Measurements from ENCODE around the gene ADGRA3. TPM values are rescaled to one million over a fixed set of nuclear protein-coding genes. Genes with fewer than 3 reads are reported as not detected.
"Not testable (repeated sequence)": the region's sequence is repeated elsewhere in the genome, so short reads cannot be mapped to it uniquely, and the experiment has no call there.

The ADGRA3 gene
- total and polyA plus RNA-seq, 2 of the 13 experiments (the other 11 are each of a cell fraction or from before 2014, with no cell fraction given), result 32.2 to 40.8 TPM

DNA sequence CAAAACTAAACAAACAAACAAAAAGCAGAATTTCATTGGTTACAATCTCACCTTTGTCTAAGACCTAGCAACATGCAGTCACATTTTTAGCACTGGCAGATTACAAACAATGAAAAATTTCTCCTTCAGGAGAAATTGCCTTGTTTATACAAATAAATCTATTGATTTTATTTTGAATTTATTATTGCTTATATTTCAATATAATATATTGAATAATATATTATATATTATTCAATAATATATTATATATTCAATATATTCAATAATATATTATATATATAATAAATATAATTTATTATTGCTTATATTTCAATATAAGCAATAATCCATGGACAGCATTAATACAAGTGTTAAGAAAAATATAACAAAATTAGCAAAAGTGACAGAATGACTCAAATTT, 131.7 kb downstream of the ADGRA3 start:
- no peaks in the 10 kb centered on the region for H3K79me2 ChIP-seq (ENCODE audit: insufficient read depth, low read length)
- TF ChIP-seq EEA1 (CRISPR knock-in tag; IDR thresholded peaks at IDR 0.05; ENCODE audit: borderline replicate concordance) (no peak), ZBTB7A (CRISPR knock-in tag; IDR thresholded peaks at IDR 0.05) (no peak), NR2F2 (IDR thresholded peaks at IDR 0.05; ENCODE audit: borderline replicate concordance, low read depth) (no peak), ZC3H4 (CRISPR knock-in tag; IDR thresholded peaks at IDR 0.05; ENCODE audit: borderline replicate concordance) (no peak), ESRRA (CRISPR knock-in tag; IDR thresholded peaks at IDR 0.05; ENCODE audit: low read depth) (no peak), GATA4 (IDR thresholded peaks at IDR 0.05; ENCODE audit: borderline replicate concordance, low read depth) (no peak), MLLT10 (CRISPR knock-in tag; IDR thresholded peaks at IDR 0.05) (no peak), ATF2 (CRISPR knock-in tag; IDR thresholded peaks at IDR 0.05) (no peak), MNT (IDR thresholded peaks at IDR 0.05) (no peak), HOXA9 (CRISPR knock-in tag; IDR thresholded peaks at IDR 0.05; ENCODE audit: borderline replicate concordance) (no peak), ATAD3A (CRISPR knock-in tag; IDR thresholded peaks at IDR 0.05) (no peak), DR1 (CRISPR knock-in tag; IDR thresholded peaks at IDR 0.05) (no peak)
- POLR2A ChIA-PET, result no interaction called here
- DNase-seq (ENCODE audit: low spot score) (no peak), ATAC-seq (no peak), FAIRE-seq (no peak)
- H3K27ac ChIP-seq (ENCODE audit: extremely low read length, insufficient read depth, low read length), result no peak overlapping the region
- H3K9me3 ChIP-seq (ENCODE audit: low read length), result no peaks in the 10 kb centered on the region
- no peak overlapping the region for H3K4me2 ChIP-seq (ENCODE audit: low read depth, low read length)
- H2AFZ ChIP-seq (ENCODE audit: low read length), result no peak overlapping the region
- H3K4me1 ChIP-seq (ENCODE audit: insufficient read depth, low read length), result no peaks in the 10 kb centered on the region
- peaks cover 10 to 18% of the 10 kb centered on the region in 2 experiments; a peak in 4 of 5 replicates for H3K36me3 ChIP-seq (replicated peaks in 1 of 2; ENCODE audit: control insufficient read depth in 1 of 2, insufficient read depth in 2 of 2, low read length in 2 of 2)
- no peaks in the 10 kb centered on the region for H4K20me1 ChIP-seq (ENCODE audit: insufficient read depth, low read length)
- intact Hi-C loops (cut with micrococcal nuclease; ENCODE audit: unreplicated experiment), result no loop called here
- H3K4me3 ChIP-seq (replicated peaks in 1 of 3; ENCODE audit: insufficient read depth in 1 of 3, low read depth in 2 of 3, low read length in 3 of 3), result no peak overlapping the region
- H3K9ac ChIP-seq (ENCODE audit: insufficient read depth, low read depth, low read length), result no peak overlapping the region
- BruUV-seq (replicated peaks), result no TSS peak
- no peaks in the 10 kb centered on the region for H3K27me3 ChIP-seq (ENCODE audit: control insufficient read depth in 1 of 2, insufficient read depth in 2 of 2, low read length in 2 of 2)
- CTCF ChIA-PET (ENCODE audit: low intra/inter-chr PET ratio, low total read pairs), result no interaction called here
- in situ Hi-C loops (cut with HindIII; ENCODE audit: extremely low pct_ligation_motif_present, low pct_unique_long_range_greater_than_20kb), result no loop called here

DNA sequence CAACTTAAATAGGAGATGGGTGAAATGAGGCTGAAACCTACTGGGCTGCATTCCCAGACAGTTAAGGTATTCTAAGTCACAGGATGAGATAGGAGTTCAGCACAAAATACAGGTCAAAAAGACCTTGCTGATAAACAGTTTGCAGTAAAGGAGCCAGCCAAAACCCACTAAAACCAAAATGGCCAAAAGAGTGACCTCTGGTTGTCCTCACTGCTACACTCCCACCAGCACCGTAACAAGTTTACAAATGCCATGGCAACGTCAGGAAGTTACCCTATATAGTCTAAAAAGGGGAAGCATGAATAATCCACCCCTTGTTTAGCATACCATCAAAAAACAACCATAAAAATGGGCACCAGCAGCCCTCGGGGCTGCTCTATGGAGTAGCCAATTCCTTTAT, 133.7 kb downstream of the ADGRA3 start:
- POLR2A ChIA-PET; CTCF ChIA-PET (ENCODE audit: low intra/inter-chr PET ratio, low total read pairs): not testable (repeated sequence)
- 87% methylated on average over 3 of the region's 3 CpGs for WGBS (ENCODE audit: low lambda C conversion rate)

More for the DNA sequence above, 133.7 kb downstream of the ADGRA3 start:
- BruUV-seq (replicated peaks); H3K27me3 ChIP-seq (ENCODE audit: control insufficient read depth in 1 of 2, insufficient read depth in 2 of 2, low read length in 2 of 2); H3K4me2 ChIP-seq (ENCODE audit: low read depth, low read length); H3K4me1 ChIP-seq (ENCODE audit: insufficient read depth, low read length); H3K9ac ChIP-seq (ENCODE audit: insufficient read depth, low read depth, low read length); H3K79me2 ChIP-seq (ENCODE audit: insufficient read depth, low read length); ATAC-seq; H3K4me3 ChIP-seq (replicated peaks in 1 of 3; ENCODE audit: insufficient read depth in 1 of 3, low read depth in 2 of 3, low read length in 3 of 3); H4K20me1 ChIP-seq (ENCODE audit: insufficient read depth, low read length); H3K27ac ChIP-seq (ENCODE audit: extremely low read length, insufficient read depth, low read length); FAIRE-seq; H2AFZ ChIP-seq (ENCODE audit: low read length); in situ Hi-C loops (cut with HindIII; ENCODE audit: extremely low pct_ligation_motif_present, low pct_unique_long_range_greater_than_20kb); DNase-seq (ENCODE audit: low spot score); H3K9me3 ChIP-seq (ENCODE audit: low read length); H3K36me3 ChIP-seq (replicated peaks in 1 of 2; ENCODE audit: control insufficient read depth in 1 of 2, insufficient read depth in 2 of 2, low read length in 2 of 2); intact Hi-C loops (cut with micrococcal nuclease; ENCODE audit: unreplicated experiment): not testable (repeated sequence)
